GM12878 (cell line): ENCODE results near the gene CCND2. TPM values are rescaled to one million over a fixed set of nuclear protein-coding genes. Genes with fewer than 3 reads are reported as not detected.

ENCODE experiments used
- FOXK2 ChIP-seq: fragments of 450-650 bp; IDR thresholded peaks from 2 replicates; pipeline ENCODE4 v1.6.1; 2017; ENCODE audit warnings: mild to moderate bottlenecking, moderate library complexity
- NFXL1 ChIP-seq: fragments of 450-650 bp; IDR thresholded peaks from 2 replicates; pipeline ENCODE4 v1.6.1; 2017; ENCODE audit warnings: antibody characterized with exemption, mild to moderate bottlenecking, borderline replicate concordance
- RAD21 ChIP-seq: IDR thresholded peaks from 2 replicates; pipeline ENCODE4 v1.6.1; 2011; ENCODE audit warnings: mild to moderate bottlenecking, low read depth, low read length, moderate library complexity; ENCODE audit not compliant: insufficient read depth
- RELA ChIP-seq: fragments of 450-650 bp; IDR thresholded peaks from 2 replicates; pipeline ENCODE4 v1.8.0; 2014; ENCODE audit warnings: borderline replicate concordance; ENCODE audit not compliant: partially characterized antibody
- RELB ChIP-seq: fragments of 450-650 bp; IDR thresholded peaks from 2 replicates; pipeline ENCODE4 v1.6.1; 2017; ENCODE audit warnings: low read depth, mild to moderate bottlenecking, moderate library complexity
- SP1 ChIP-seq: IDR thresholded peaks from one replicate; pipeline ENCODE4 v1.6.1; 2011; ENCODE audit warnings: low read depth, low read length
- STAT1 ChIP-seq: fragments of 450-650 bp; conservative IDR thresholded peaks from 2 replicates; pipeline ENCODE4 v1.6.1; 2014; ENCODE audit warnings: antibody characterized with exemption, mild to moderate bottlenecking
- STAT3 ChIP-seq: IDR thresholded peaks from 2 replicates; pipeline ENCODE4 v1.6.1; 2011; ENCODE audit warnings: low read depth, low read length, improper control_type of control experiment
- WRNIP1 ChIP-seq: IDR thresholded peaks from 2 replicates; pipeline ENCODE4 v1.6.1; 2011; ENCODE audit warnings: low read depth, low read length, improper control_type of control experiment, borderline replicate concordance
- YY1 ChIP-seq: IDR thresholded peaks from 2 replicates; pipeline ENCODE4 v1.6.1; 2011; ENCODE audit warnings: low read depth, mild to moderate bottlenecking, low read length
- ZBTB11 ChIP-seq: fragments of 450-650 bp; formaldehyde crosslinking; IDR thresholded peaks from 2 replicates; pipeline ENCODE4 v1.5.0; 2022; ENCODE audit warnings: mild to moderate bottlenecking, missing genetic modification characterization
- ZBTB40 ChIP-seq: fragments of 450-650 bp; IDR thresholded peaks from 2 replicates; pipeline ENCODE4 v1.6.1; 2016; ENCODE audit warnings: mild to moderate bottlenecking, moderate library complexity, borderline replicate concordance
- ZSCAN29 ChIP-seq: fragments of 450-650 bp; IDR thresholded peaks from 2 replicates; pipeline ENCODE4 v1.6.1; 2017; ENCODE audit warnings: mild to moderate bottlenecking, moderate library complexity
- polyA plus RNA-seq, 11 experiments: library from polyadenylated mRNA; depleted of rRNA in 4 of 11; unstranded in 6 of 11; stranded (reverse) in 5 of 11; fragments of >200 nt; fragmentation: Nextera tagmentation in 4 of 11; fragmentation: Illumina TruSeq in 1 of 11; extraction: Ambion mirVana in 4 of 11; extraction: Trizol in 1 of 11; gene quantifications; 1 replicate in 1 of 11; 2 replicates in 10 of 11; pipeline versions ENCODE4 v1.2.1 to v1.2.3, GENCODE V29; 2011 to 2016; ENCODE audit warnings: inconsistent platforms in 2 of 11, missing spikeins in 2 of 11, low read depth in 1 of 11
- total RNA-seq, 4 experiments: library from RNA; depleted of rRNA in 3 of 4; stranded (reverse); fragments of >200 nt in 3 of 4; fragmentation: Illumina TruSeq in 1 of 4; extraction: Trizol in 1 of 4; gene quantifications; 2 replicates each; pipeline versions ENCODE4 v1.2.1 to v1.2.3, GENCODE V29; 2013 to 2021

The CCND2 gene
- total and polyA plus RNA-seq, 10 of the 15 experiments (the other 5 are each of a cell fraction or from before 2014, with no cell fraction given) = 30.1 to 263 (median 152) TPM

GRCh38 chr12:4296751-4297150 lies 23.2 kb downstream of the CCND2 start (continued):
- TF ChIP-seq ZBTB11 (no peak), NFXL1 (no peak), RELB (no peak), RELA (no peak), ZSCAN29 (no peak), STAT1 (no peak), ZBTB40 (no peak), RAD21 (no peak), SP1 (no peak), YY1 (no peak), WRNIP1 (no peak), STAT3 (no peak), FOXK2 (no peak)
